ENCODE data around the gene CTSC.

The CTSC gene

GRCh38 chr11:88315015-88315414, 22.5 kb downstream of the CTSC start:
- DNase-seq: no peak

GRCh38 chr11:88313441-88313840, 24.1 kb downstream of the CTSC start:
- no peak for DNase-seq

GRCh38 chr11:88312628-88313027, 24.9 kb downstream of the CTSC start:
- no peak for DNase-seq

- DNase-seq: no peak
These were observed 27.3 kb downstream of the CTSC start for GRCh38 chr11:88310246-88310645.

GRCh38 chr11:88308576-88308975, 29.0 kb downstream of the CTSC start:
- DNase-seq: no peak

- no peak for DNase-seq
These were observed 29.6 kb downstream of the CTSC start for GRCh38 chr11:88307749-88308425.

- no peak for DNase-seq
These were observed 30.8 kb downstream of the CTSC start for GRCh38 chr11:88306785-88307184.

- no peak for DNase-seq
These were observed 32.1 kb downstream of the CTSC start for GRCh38 chr11:88305430-88305829.

- DNase-seq: no peak
These were observed 33.2 kb downstream of the CTSC start for GRCh38 chr11:88304352-88304751.

GRCh38 chr11:88303037-88303436, 34.5 kb downstream of the CTSC start:
- no peak for DNase-seq

GRCh38 chr11:88301488-88302140, 35.9 kb downstream of the CTSC start:
- DNase-seq: no peak

- DNase-seq: no peak
These were observed 36.5 kb downstream of the CTSC start for GRCh38 chr11:88300888-88301487.

GRCh38 chr11:88297863-88298262, 39.7 kb downstream of the CTSC start:
- no peak for DNase-seq

- no peak for DNase-seq
These were observed 40.1 kb downstream of the CTSC start for GRCh38 chr11:88297421-88297820.

- DNase-seq: no peak
These were observed 42.5 kb downstream of the CTSC start for GRCh38 chr11:88295028-88295427.

GRCh38 chr11:88293931-88294330, 43.6 kb downstream of the CTSC start:
- DNase-seq: no peak

- no peak for DNase-seq
These were observed 45.2 kb downstream of the CTSC start for GRCh38 chr11:88292171-88292843.

GRCh38 chr11:88288560-88288959, 49.0 kb downstream of the CTSC start:
- DNase-seq: no peak

- no peak for DNase-seq
These were observed 53.0 kb downstream of the CTSC start for GRCh38 chr11:88284336-88285050.

GRCh38 chr11:88282747-88283515, 54.6 kb downstream of the CTSC start:
- DNase-seq: no peak

GRCh38 chr11:88281317-88281712, 56.2 kb downstream of the CTSC start:
- no peak for DNase-seq

- no peak for DNase-seq
These were observed 56.7 kb downstream of the CTSC start for GRCh38 chr11:88280673-88281316.

All from cortex of kidney (tissue), 1 donor.